Pulmonary artery endothelial cell (primary cell): ENCODE results near the gene GATD1. TPM values are rescaled to one million over a fixed set of nuclear protein-coding genes. Genes with fewer than 3 reads are reported as not detected.

ENCODE experiments used
- total RNA-seq: library from RNA; depleted of rRNA; stranded (reverse); fragments of >200 nt; gene quantifications from 2 replicates; pipeline ENCODE4 v1.2.3, GENCODE V29; 2014

GATD1 gene
- total RNA-seq, 1 donor from 2014 or later, result 37.5 TPM

Other genes with a start within 250 kb of the GATD1 start
- 77.7 and 91.6 TPM in 2 replicates for gene HRAS, start 241.9 kb downstream of the GATD1 start, total RNA-seq
- gene LRRC56, start 240.0 kb downstream of the GATD1 start, total RNA-seq, result 0.40 and 0.46 TPM in 2 replicates
- 0.56 and 0.86 TPM in 2 replicates for gene LMNTD2, start 216.7 kb downstream of the GATD1 start, total RNA-seq
- 11.5 and 14.4 TPM in 2 replicates for gene RASSF7, start 216.5 kb downstream of the GATD1 start, total RNA-seq
- gene PHRF1, start 201.0 kb downstream of the GATD1 start, total RNA-seq, result 28.0 and 29.5 TPM in 2 replicates
- gene IRF7, start 161.5 kb downstream of the GATD1 start, total RNA-seq, result 8.7 and 16.5 TPM in 2 replicates
- gene CDHR5, start 152.5 kb downstream of the GATD1 start, total RNA-seq, result not detected in 2 replicates
- gene SCT, start 150.3 kb downstream of the GATD1 start, total RNA-seq, result not detected in 2 replicates
- not detected in 2 replicates for gene DRD4, start 140.2 kb downstream of the GATD1 start, total RNA-seq
- gene DEAF1, start 82.3 kb downstream of the GATD1 start, total RNA-seq, result 45.1 and 66.1 TPM in 2 replicates
- gene TMEM80, start 81.7 kb downstream of the GATD1 start, total RNA-seq, result 8.4 and 9.7 TPM in 2 replicates
- gene EPS8L2, start 71.3 kb downstream of the GATD1 start, total RNA-seq, result 2.0 and 3.0 TPM in 2 replicates
- 278 and 283 TPM in 2 replicates for gene TALDO1, start 30.0 kb downstream of the GATD1 start, total RNA-seq
- 0.13 and 0.14 TPM in 2 replicates for gene CEND1, start 12.6 kb upstream of the GATD1 start, total RNA-seq
- gene SLC25A22, start 20.8 kb upstream of the GATD1 start, total RNA-seq, result 9.0 and 9.2 TPM in 2 replicates
- 7.0 and 7.5 TPM in 2 replicates for gene PIDD1, start 27.7 kb upstream of the GATD1 start, total RNA-seq
- gene RPLP2, start 32.5 kb upstream of the GATD1 start, total RNA-seq, result 248 and 277 TPM in 2 replicates
- 21.5 and 22.4 TPM in 2 replicates for gene PNPLA2, start 41.4 kb upstream of the GATD1 start, total RNA-seq
- gene CRACR2B, start 50.4 kb upstream of the GATD1 start, total RNA-seq, result 4.1 and 4.3 TPM in 2 replicates
- 578 and 647 TPM in 2 replicates for gene CD151, start 55.5 kb upstream of the GATD1 start, total RNA-seq
- gene POLR2L, start 65.0 kb upstream of the GATD1 start, total RNA-seq, result 163 and 227 TPM in 2 replicates
- 103 and 115 TPM in 2 replicates for gene TSPAN4, start 65.4 kb upstream of the GATD1 start, total RNA-seq
- 45.0 and 46.8 TPM in 2 replicates for gene CHID1, start 133.3 kb upstream of the GATD1 start, total RNA-seq
- 26.3 and 32.5 TPM in 2 replicates for gene AP2A2, start 148.4 kb upstream of the GATD1 start, total RNA-seq